PC-3 (cell line): ENCODE results near the gene NTM.

Experiments used
- EZH2 ChIP-seq: fragments of 300-600 bp; sonication (generic); IDR thresholded peaks from one replicate; pipeline ENCODE4 v1.6.1; 2017; ENCODE audit warnings: antibody characterized with exemption, mild to moderate bottlenecking, low read length; ENCODE audit not compliant: unreplicated experiment
- EZH2phosphoT487 ChIP-seq: fragments of 300-600 bp; sonication (generic); IDR thresholded peaks from 2 replicates; pipeline ENCODE4 v1.6.1; 2018; ENCODE audit warnings: mild to moderate bottlenecking, antibody characterized with exemption, low read length, borderline replicate concordance
- TF ChIP-seq, protein P1 (sequence below): fragments of 300-600 bp; sonication (generic); conservative IDR thresholded peaks from 2 replicates; pipeline ENCODE4 v1.5.1; 2017; ENCODE audit warnings: antibody characterized with exemption, low read depth, mild to moderate bottlenecking, low read length

DNA sequence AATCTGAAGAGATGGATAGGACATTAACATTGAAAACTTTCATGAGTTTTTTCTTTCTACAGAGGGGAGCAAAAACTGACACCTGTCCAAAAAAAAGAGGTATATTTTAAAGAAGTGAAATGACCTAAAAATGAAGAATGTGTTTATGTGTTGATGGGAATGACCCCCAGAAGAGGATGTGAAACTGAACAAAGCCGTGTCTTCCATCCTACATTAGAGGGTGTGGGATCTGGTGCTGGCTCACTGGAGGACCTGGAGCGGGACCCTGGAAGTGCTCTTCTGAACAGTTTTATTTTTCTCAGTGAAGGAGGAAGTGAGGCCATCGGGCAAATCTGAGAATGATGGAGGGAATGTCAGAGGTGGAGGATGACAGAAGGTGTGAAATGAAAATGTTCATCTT lies 470.1 kb downstream of the NTM start:
- TF ChIP-seq, protein P1, sequence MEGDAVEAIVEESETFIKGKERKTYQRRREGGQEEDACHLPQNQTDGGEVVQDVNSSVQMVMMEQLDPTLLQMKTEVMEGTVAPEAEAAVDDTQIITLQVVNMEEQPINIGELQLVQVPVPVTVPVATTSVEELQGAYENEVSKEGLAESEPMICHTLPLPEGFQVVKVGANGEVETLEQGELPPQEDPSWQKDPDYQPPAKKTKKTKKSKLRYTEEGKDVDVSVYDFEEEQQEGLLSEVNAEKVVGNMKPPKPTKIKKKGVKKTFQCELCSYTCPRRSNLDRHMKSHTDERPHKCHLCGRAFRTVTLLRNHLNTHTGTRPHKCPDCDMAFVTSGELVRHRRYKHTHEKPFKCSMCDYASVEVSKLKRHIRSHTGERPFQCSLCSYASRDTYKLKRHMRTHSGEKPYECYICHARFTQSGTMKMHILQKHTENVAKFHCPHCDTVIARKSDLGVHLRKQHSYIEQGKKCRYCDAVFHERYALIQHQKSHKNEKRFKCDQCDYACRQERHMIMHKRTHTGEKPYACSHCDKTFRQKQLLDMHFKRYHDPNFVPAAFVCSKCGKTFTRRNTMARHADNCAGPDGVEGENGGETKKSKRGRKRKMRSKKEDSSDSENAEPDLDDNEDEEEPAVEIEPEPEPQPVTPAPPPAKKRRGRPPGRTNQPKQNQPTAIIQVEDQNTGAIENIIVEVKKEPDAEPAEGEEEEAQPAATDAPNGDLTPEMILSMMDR = no peak
- TF ChIP-seq EZH2 (no peak), EZH2phosphoT487 (no peak)
